T-helper 1 cell treated with Interleukin-12 subunit alpha and Interleukin-12 subunit beta and Interleukin-4 antibody, amounts not matched to agents 30 μg/mL and 1 μg/mL, for 36 hours (primary cell): Measurements from ENCODE around the gene WNK2.

Experiments
- H3K27ac Mint-ChIP-seq: one replicate; pipeline ENCODE4 v1.8.0; 2021; ENCODE audit warnings: mild to moderate bottlenecking, mixed read lengths
- H3K27me3 Mint-ChIP-seq: one replicate; pipeline ENCODE4 v1.8.0; 2021; ENCODE audit warnings: low read depth, mixed read lengths
- H3K36me3 Mint-ChIP-seq: one replicate; pipeline ENCODE4 v1.8.0; 2021; ENCODE audit warnings: low read depth, mixed read lengths
- H3K4me1 Mint-ChIP-seq: one replicate; pipeline ENCODE4 v1.8.0; 2021; ENCODE audit warnings: low read depth, mixed read lengths
- H3K4me3 Mint-ChIP-seq: one replicate; pipeline ENCODE4 v1.8.0; 2021; ENCODE audit warnings: mild to moderate bottlenecking, moderate library complexity, mixed read lengths
- H3K9me3 Mint-ChIP-seq: one replicate; pipeline ENCODE4 v1.8.0; 2021; ENCODE audit warnings: mixed read lengths

WNK2 gene

DNA sequence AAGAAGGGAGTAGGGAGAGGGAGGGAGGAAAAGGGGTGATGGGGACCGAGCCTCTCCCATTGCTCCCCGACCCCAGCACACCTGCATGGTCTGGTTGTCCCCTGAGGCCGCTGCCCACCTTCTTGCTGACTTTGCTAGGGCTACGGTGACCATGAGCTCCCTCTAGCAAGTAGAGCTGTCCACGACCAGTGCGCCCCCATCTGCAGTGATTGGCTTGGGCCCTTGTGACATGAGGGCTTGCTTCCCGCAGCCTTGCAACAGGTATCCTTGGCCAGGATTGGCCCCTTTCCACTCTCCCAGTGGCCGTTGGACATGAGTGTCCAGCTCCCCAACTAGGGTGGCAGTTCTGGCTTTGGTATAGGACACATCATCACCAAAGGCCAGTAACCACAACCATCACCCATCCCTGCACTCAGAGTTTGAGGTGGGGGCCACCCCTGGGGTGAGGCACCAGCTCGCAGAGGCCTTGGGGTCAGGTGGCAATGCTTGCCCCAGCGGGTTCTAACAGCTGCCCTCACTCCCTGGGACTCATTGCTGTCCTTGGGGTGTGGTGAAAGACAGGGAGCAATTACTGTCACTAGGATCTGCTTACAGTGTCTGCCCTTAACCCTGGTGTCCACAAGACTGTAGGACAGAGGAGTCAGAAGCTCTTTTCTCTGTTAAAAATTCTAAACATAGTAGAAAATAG is 32.7 kb upstream of the WNK2 start:
- Mint-ChIP-seq H3K4me1 (peaks cover 39% of the 10 kb centered on the region), H3K9me3 (peaks cover 26% of the 10 kb centered on the region), H3K36me3 (peaks cover 14% of the 10 kb centered on the region), H3K27ac (no peak overlapping the region), H3K27me3 (no peaks in the 10 kb centered on the region), H3K4me3 (no peak overlapping the region)

DNA sequence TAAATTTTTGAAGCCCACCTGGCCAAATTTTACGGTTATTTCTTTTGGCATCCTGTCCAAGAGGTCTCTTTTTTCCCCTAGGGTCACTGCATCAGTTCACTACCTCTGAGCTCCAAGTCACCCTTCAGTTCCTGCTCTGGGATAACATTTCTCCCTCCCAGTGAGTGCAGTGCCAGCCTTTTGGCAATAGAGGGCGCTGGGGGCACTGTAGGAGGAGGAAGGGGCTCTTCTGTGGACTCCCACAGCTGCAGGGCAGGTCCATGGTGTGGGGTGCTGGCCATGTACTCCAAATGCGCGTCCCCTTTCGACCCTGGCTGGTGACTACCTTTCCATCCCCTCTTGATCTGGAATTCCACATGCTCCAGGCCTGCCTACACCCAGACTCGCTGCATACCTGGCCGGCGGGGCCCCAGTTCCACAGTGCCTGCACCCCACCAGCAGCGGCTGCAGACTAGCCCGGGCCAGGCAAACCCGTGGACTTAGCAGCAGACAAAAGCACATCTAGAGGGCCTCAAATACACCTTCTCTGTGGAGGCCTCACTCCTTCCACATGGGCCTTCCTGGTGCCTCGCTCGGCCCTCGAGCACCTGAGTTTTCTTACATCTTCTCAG is 29.5 kb upstream of the WNK2 start:
- H3K27ac Mint-ChIP-seq, result no peak overlapping the region
- H3K36me3 Mint-ChIP-seq, result peaks cover under 1% of the 10 kb centered on the region
- peaks cover 1% of the 10 kb centered on the region for H3K9me3 Mint-ChIP-seq
- no peak overlapping the region for H3K4me3 Mint-ChIP-seq
- H3K4me1 Mint-ChIP-seq, result peaks cover 33% of the 10 kb centered on the region
- no peaks in the 10 kb centered on the region for H3K27me3 Mint-ChIP-seq

DNA sequence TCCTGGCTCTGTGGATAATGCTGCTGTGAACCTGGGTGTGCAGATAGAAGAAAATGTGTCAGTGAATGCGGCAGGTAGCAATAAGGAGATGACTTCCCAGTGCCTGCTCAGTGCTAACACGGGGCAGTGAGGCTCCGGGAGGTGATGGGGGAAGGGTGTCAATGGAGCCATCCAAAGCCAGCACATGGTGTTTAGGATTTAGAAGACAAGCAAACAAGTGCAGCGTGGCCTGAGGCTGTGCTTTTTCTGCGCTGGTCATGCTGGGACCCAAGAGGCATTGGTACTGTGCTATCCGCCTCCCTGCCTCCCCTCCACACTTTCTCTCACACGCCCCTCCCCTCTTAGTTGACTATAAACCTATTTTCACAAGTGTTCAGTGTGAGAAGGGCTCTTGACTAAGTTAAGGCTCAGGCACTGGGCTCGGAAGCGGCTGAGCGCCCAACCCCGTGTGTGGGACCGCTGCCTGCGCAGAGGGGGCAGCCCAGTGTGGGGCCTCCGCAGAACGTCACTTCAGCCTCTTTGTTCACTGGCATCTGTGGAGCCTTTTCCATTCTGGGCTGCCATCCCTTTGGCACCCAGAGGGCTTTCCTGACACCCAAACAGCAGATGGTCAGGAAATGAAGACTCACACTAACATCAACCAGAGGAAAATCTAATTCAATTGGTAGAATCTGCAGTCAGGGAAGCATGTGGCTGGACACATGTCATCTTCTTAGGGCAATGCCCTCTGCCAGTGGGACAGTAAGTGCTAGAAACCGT is 28.0 kb upstream of the WNK2 start:
- Mint-ChIP-seq H3K27me3 (no peaks in the 10 kb centered on the region), H3K4me3 (no peak overlapping the region), H3K4me1 (peaks cover 29% of the 10 kb centered on the region), H3K36me3 (no peaks in the 10 kb centered on the region), H3K27ac (peak overlapping the region; percentile 86), H3K9me3 (no peaks in the 10 kb centered on the region)

GRCh38 chr9:93156475-93157008 is 27.4 kb upstream of the WNK2 start:
- Mint-ChIP-seq H3K27me3 (no peaks in the 10 kb centered on the region), H3K36me3 (no peaks in the 10 kb centered on the region), H3K9me3 (no peaks in the 10 kb centered on the region), H3K4me1 (peaks cover 28% of the 10 kb centered on the region), H3K27ac (peak overlapping the region; percentile 86), H3K4me3 (no peak overlapping the region)

- no peak overlapping the region for H3K4me3 Mint-ChIP-seq
- peaks cover 26% of the 10 kb centered on the region for H3K4me1 Mint-ChIP-seq
- H3K27me3 Mint-ChIP-seq, result no peaks in the 10 kb centered on the region
- no peaks in the 10 kb centered on the region for H3K36me3 Mint-ChIP-seq
- no peaks in the 10 kb centered on the region for H3K9me3 Mint-ChIP-seq
- H3K27ac Mint-ChIP-seq, result no peak overlapping the region
These were observed 24.1 kb upstream of the WNK2 start for GRCh38 chr9:93159601-93160471.

DNA sequence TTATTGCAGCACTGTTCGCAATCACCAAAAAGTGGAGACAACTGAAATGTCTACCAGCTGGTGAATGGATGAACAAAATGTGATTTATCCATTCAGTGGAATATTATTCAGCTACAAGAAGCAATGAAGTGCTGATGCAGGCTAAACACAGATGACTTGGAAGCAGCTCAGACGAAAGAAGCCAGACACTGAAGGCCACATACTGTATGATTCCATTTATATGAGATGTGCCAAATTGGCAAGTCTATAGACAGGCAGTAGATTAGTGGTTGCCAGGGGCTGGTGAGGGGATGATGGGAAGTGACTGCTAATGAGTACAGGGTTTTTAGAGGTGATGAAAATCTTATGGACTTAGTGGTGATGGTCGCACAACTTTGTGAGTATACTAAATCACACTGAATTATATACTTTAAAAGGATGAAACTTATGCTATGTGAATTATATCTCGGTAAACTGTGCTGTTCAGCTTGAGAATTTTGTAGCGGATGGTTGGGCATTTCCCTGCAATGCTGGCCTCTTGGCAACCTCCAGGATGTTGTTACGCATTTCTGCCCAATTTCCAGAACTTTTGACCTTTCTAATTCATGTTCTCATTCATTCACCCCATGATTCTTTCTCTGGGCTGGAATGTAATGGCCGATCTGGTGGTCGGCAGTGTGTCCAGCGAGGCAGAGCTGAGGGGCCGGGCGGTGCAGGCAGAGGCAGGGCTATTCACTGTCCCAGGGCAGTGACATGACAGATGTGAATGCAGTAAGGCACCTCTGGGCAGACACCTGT is 22.0 kb upstream of the WNK2 start:
- no peaks in the 10 kb centered on the region for H3K27me3 Mint-ChIP-seq
- H3K9me3 Mint-ChIP-seq, result no peaks in the 10 kb centered on the region

DNA sequence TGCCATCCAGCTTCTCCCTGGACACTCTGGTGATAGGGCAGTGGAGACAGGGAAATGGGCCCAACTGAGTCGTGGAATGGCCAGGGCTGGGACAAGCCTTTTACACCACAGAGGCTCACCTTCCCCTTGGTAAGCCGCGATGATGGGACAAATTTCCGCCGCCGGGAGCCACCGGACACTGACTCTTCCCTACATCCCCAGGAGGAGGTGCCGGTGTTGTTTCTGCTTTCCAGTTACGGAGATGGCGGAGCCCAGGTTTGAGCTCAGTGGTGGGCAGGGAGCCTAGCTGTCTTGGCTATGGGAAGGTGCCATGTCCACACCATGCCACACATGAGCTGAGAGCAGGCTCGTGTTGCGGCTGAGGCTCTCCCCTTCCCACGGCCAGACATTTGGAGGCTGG is 19.9 kb upstream of the WNK2 start:
- no peaks in the 10 kb centered on the region for H3K9me3 Mint-ChIP-seq
- no peaks in the 10 kb centered on the region for H3K27me3 Mint-ChIP-seq
- H3K4me1 Mint-ChIP-seq, result peaks cover 8% of the 10 kb centered on the region
- H3K36me3 Mint-ChIP-seq, result no peaks in the 10 kb centered on the region
- no peak overlapping the region for H3K27ac Mint-ChIP-seq
- H3K4me3 Mint-ChIP-seq, result no peak overlapping the region

More for the DNA sequence above, 22.0 kb upstream of the WNK2 start:
- H3K4me1 Mint-ChIP-seq, result peaks cover 11% of the 10 kb centered on the region
- no peaks in the 10 kb centered on the region for H3K36me3 Mint-ChIP-seq
- no peak overlapping the region for H3K27ac Mint-ChIP-seq
- H3K4me3 Mint-ChIP-seq, result no peak overlapping the region

DNA sequence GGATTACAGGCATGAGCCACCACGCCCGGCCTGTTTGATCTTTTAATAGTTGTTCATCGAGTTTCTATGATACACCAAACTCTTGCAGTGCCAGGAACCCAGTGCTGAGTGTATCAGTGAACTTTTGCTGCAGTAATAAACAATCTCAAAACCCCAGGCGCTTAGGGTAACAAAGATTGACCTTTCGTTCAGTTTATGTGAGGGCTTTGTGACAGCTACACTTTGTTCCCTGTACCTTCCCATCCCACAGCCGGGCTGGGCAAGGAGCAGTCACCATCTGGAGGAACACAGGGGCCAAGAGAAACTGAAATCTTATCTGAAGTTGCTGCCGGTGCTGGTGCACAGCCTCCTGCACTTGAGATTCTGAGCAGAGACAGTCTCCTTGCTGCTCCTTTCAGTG is 17.2 kb upstream of the WNK2 start:
- Mint-ChIP-seq H3K4me3 (no peak overlapping the region), H3K27ac (no peak overlapping the region), H3K9me3 (no peaks in the 10 kb centered on the region), H3K27me3 (peaks cover 3% of the 10 kb centered on the region), H3K4me1 (no peaks in the 10 kb centered on the region), H3K36me3 (no peaks in the 10 kb centered on the region)

- H3K4me3 Mint-ChIP-seq, result no peak overlapping the region
- no peaks in the 10 kb centered on the region for H3K4me1 Mint-ChIP-seq
- H3K36me3 Mint-ChIP-seq, result no peaks in the 10 kb centered on the region
- H3K27me3 Mint-ChIP-seq, result peaks cover 3% of the 10 kb centered on the region
- H3K27ac Mint-ChIP-seq, result no peak overlapping the region
- no peaks in the 10 kb centered on the region for H3K9me3 Mint-ChIP-seq
These were observed 16.8 kb upstream of the WNK2 start for GRCh38 chr9:93167185-93167584.

GRCh38 chr9:93167838-93168237 is 16.1 kb upstream of the WNK2 start:
- Mint-ChIP-seq H3K27ac (no peak overlapping the region), H3K4me1 (no peaks in the 10 kb centered on the region), H3K9me3 (no peaks in the 10 kb centered on the region), H3K36me3 (no peaks in the 10 kb centered on the region), H3K27me3 (peaks cover 3% of the 10 kb centered on the region), H3K4me3 (no peak overlapping the region)

GRCh38 chr9:93168581-93168980 is 15.4 kb upstream of the WNK2 start:
- Mint-ChIP-seq H3K27ac (no peak overlapping the region), H3K36me3 (no peaks in the 10 kb centered on the region), H3K4me3 (no peak overlapping the region), H3K4me1 (no peaks in the 10 kb centered on the region), H3K27me3 (peaks cover 3% of the 10 kb centered on the region), H3K9me3 (no peaks in the 10 kb centered on the region)

DNA sequence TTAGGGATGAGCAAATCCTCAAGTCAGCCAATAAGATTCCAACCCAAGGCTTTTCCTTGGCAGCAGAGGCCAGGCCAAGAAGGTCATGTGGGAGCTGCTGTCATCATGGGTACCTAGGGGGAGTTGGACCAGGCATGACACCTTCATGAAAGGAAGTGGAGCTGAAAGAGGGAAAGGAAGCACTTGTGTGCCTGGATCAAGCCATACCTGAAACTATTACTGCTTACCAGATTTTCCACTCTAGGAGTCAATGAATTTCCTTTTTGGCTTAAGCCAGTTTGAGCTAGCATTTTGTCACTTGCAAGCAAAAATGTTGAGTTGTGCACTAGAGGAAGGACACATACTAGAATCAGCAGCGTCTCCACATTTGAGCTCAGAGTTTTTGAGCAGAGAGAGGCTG is 14.5 kb upstream of the WNK2 start:
- H3K4me3 Mint-ChIP-seq, result no peak overlapping the region
- peaks cover 3% of the 10 kb centered on the region for H3K27me3 Mint-ChIP-seq
- no peaks in the 10 kb centered on the region for H3K36me3 Mint-ChIP-seq
- H3K4me1 Mint-ChIP-seq, result no peaks in the 10 kb centered on the region
- no peak overlapping the region for H3K27ac Mint-ChIP-seq
- no peaks in the 10 kb centered on the region for H3K9me3 Mint-ChIP-seq

DNA sequence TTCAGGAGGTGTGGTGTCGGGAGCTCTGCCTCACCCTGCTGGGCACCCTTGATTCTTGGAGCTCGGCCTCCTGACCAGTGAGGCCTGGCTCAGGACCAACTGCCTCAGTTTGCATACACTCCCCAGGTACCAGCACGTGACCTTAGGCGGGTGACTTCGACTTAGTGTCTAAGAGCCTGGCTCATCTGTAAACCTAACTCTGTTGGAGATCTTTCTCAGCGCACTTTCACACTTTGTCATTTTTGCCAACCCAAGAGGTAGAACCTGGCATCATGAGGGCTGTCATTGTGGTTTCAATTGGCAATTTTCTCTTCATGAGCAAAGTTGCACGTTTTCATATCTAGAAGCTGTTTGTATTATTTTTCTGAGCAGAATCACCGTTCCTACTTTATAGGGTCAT is 13.4 kb upstream of the WNK2 start:
- H3K27ac Mint-ChIP-seq, result no peak overlapping the region
- no peaks in the 10 kb centered on the region for H3K4me1 Mint-ChIP-seq
- H3K27me3 Mint-ChIP-seq, result peaks cover 3% of the 10 kb centered on the region
- no peaks in the 10 kb centered on the region for H3K9me3 Mint-ChIP-seq
- no peaks in the 10 kb centered on the region for H3K36me3 Mint-ChIP-seq
- H3K4me3 Mint-ChIP-seq, result no peak overlapping the region
